GM08714 (cell line): ENCODE results near the gene RTEL1.
"Not testable (repeated sequence)": the region's sequence is repeated elsewhere in the genome, so short reads cannot be mapped to it uniquely, and the experiment has no call there.

ENCODE experiments used
- H3K4me3 ChIP-seq: fragments of 200-500 bp; sonication (Bioruptor generic); 2 replicates; pipeline ENCODE4 v1.5.1; 2014; ENCODE audit warnings: mild to moderate bottlenecking, low read length, inconsistent platforms
- ZNF274 ChIP-seq: IDR thresholded peaks from 2 replicates; pipeline ENCODE4 v1.6.1; 2012; ENCODE audit warnings: mild to moderate bottlenecking, low read depth, low read length

The RTEL1 gene

DNA sequence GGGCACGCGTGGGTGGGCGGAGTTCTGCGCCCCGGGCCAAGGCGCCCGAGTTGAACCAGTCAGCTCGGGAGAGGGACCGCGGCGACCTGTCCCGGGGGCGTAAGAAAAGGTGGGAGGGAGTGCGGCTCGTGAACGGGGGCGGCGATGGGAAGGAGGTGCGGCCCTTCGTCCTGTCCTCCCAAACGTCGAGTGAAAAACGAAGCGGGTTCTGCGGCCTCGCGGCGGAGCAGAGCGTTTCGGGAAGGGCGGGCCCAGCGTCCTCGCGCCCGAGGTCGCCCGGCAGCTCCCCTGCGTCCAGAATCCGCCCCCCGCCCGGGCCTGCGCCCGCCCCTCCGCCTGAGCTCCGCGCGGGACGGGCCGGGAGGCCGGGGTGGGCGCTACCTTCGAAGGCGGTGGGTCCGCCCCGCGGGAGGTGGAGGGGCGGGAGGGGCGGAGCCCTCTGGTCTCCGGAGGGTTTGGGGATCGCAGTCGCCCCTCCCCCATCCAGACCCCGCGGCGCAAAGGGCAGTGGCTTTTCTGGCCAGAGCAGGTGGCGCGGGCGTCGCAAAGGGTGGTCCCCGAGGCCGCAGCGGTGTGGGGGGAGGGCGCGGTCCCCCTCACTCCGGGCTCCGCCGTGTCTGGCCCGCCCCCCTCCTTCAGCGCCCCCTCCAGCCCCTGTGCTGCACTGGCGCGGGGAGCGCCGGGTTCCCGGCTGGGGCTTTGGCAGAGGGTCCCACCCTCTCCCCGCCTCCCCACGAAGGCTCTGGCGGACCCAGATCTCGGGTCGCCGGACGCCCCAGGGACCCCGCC is 5.7 kb upstream of the RTEL1 start:
- no peak for TF ChIP-seq ZNF274
- no peak overlapping the region for H3K4me3 ChIP-seq

DNA sequence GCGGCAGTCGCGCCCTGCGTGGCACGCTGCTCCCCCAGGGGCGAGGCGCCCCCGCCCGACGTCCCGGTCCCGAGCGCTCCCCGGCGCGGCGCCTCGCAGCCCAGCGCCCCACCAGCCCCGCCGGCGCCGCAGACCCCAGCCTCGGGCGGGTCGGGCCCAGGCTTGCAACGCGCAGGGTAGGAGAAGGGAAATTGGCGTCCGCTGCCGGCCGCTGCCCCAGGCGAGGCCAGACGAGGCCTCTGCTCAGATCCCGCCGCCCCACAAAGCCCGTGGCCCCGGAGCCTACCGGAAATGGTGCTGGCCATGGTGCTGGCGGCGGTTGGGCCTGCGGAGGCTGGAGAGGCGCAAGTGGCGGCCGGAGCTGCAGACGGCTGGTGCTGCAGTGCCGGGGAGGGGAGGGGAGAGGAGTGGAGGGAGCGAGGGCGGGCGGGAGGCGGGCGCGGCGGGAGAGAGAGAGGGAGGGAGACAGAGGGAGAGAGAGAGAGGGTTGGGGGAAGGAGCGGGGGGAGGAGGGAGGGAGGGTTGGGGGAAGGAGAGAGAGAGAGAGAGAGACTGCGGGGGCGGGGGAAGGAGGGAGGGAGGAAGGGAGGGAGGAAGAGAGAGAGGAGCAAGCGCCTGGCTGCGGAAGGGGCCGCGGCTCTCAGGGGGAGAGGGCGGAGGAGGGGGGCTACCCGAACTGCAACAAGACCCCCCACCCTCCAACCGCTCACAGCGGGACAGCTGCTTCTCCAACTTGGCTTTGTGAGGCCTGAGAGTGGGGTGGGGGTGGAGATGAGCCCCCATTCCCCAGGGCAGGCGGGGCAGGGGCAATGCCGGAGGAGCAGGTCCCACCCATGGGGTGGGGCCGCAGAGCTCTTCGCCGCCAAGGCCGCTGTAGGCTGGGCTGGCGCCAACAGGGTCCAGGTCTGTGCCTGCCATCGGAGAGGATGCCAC is 4.8 kb upstream of the RTEL1 start, which contains the start of gene STMN3:
STMN3 (minus strand) TSS at position 384 of the 933 bp plus-strand sequence; CDS start at position 305, 79 bp downstream.
- H3K4me3 ChIP-seq, result no peak within 1 kb of the TSS; the same call in 1 of the 2 replicates
- TF ChIP-seq ZNF274, result no peak

DNA sequence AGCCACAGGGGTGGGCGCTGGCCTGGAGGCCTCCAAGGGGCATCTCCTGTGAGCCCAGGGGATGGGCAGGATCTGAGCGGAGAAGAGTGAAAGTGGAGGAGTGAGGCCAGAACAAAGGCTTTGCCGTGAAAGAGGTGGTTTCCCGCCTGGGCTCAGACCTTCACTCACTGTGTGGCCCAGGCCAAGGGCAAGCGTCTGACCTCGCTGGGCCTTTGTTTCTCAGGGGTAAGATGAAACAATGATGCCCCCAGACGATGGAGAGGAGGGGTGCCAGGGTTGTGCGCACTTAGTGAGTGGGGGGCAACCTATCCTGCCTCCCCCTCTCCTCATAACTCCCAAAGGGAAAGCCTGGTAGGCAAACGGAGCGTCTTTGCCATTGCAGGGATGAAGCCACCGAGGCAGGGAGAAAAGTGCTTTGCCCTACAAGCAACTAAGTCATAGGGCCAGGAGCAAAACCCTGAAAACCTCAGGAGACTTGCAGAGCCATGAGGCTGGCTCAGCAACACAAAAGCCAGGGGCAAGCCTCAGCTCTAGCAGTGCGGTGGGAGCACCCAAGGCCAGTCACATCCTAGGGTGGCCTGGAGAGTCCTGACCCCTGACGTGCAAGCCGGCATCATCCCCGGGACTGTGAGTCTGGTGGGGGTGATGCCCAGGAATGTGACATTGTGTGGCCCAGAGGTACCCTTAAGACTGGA is 4.0 kb upstream of the RTEL1 start:
- H3K4me3 ChIP-seq, result no peak overlapping the region; the same call in 1 of the 2 replicates
- no peak for TF ChIP-seq ZNF274

DNA sequence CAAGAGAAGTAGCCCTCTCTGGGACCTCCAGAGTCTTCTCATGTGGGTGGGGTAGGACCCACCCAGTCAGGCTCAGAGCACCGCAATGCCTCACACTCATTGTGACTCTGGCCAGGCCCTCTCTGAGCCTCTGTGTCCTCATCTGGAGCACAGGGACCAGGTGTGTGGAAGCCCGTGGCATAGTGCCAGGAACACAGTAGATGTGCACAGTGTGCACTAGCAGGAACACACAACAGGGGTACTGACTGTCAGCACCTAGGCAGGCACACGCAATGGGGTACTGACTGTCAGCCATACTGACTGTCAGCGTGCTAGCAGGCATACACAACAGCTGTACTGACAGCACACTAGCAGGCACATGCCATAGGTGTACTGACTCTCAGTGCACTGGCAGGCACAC is 2.9 kb upstream of the RTEL1 start:
- no peak for TF ChIP-seq ZNF274
- H3K4me3 ChIP-seq, result no peak overlapping the region

DNA sequence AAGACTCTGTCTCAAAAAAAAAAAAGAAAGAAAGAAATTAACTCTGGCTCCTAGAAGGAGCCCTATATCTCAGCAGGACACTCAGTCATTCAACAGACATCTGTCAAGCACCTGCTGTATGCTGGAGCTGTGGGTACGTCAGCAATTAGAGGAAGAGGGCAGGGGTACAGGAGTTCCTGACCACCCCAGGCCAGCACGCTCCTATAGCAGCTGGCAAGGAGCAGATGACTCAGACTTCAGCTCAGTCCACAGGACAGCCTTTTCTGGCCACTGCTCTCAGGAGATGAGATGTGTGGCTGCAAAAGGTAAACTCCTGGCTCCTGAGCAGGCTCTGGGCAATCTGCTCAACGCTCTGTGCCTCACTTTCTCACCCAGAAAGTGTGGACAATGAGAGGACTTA is 1.7 kb upstream of the RTEL1 start:
- no peak for TF ChIP-seq ZNF274
- no peak overlapping the region for H3K4me3 ChIP-seq

DNA sequence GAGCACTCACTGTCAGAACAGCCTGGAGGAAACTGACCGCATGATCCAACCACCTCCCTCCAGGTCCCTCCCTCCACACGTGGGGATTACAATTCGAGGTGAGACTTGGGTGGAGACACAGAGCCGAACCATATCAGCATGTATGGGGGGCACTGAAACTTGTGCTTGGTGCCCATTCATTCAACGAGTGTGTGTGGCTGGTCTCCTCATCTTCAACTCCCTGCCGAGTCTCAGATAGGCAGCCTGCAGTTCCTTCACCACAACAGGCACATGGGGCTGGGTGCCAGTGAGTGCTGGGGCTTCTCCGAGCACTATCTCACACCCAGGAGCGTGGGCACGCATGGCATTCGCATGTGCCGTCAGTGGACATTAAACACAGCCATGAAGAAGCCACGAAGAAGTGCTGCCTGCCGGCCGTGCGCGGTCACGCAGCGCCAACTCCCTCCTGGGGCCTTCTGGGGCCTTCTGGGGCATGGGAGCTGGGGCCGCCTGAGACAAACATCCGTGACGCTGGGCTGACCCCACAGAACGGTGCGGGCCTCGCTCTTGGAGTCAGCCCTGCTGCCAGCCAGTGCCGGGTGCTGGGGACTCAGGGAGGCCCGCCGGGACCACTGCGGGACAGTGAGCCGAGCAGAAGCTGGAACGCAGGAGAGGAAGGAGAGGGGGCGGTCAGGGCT is 714 bp upstream of the RTEL1 start:
- no peak for TF ChIP-seq ZNF274
- H3K4me3 ChIP-seq, result peak overlapping the region; percentile 82; the same call in 1 of the 2 replicates

DNA sequence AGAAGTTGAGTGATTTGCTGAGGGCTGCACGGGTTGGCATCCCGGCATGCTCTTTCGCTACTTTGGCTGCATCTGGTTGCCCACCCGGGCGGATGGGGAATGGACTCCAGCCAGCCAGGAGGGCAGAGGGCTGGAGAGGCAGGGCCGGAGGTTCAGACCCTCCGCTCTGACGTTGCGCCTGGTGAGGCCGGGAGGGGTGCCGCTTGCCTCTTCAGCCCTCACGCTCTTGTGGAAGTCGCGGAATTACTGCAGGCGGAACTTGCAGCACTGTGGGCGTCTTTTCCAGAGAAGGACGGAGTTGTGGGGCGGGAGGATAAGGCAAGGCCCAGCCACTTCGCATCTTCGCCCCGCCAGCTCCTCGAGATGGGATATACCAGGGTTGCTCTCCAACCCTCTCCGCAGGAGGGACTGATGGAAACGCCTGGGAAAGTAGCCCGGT is 656 bp downstream of the RTEL1 start:
- no peak for TF ChIP-seq ZNF274
- H3K4me3 ChIP-seq, result peak overlapping the region; percentile 82

DNA sequence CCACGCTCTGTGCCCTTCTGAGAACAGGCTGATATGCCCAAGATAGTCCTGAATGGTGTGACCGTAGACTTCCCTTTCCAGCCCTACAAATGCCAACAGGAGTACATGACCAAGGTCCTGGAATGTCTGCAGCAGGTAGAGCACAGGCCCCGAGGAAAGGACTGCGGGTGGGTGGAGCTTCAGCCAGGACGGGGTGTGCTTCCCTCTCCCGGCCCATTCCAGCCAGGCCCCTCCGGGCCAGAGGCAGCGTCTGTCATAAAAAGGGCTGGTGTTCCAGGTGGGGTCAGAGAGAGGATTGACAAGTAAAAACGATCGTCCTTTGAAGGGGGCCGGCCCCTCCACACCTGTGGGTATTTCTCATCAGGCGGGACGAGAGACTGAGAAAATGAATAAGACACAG is 1.3 kb downstream of the RTEL1 start:
- peak overlapping the region; percentile 82; the same call in 1 of the 2 replicates for H3K4me3 ChIP-seq
- TF ChIP-seq ZNF274, result no peak

DNA sequence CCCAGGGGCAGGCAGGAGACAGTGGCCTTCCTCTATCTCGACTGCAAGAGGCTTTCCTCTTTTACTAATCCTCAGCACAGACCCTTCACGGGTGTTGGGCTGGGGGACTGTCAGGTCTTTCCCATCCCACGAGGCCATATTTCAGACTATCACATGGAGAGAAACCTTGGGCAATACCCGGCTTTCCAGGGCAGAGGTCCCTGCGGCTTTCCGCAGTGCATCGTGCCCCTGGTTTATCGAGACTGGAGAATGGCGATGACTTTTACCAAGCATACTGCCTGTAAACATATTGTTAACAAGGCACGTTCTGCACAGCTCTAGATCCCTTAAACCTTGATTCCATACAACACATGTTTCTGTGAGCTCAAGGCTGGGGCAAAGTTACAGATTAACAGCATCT is 2.1 kb downstream of the RTEL1 start:
- not testable (repeated sequence) for H3K4me3 ChIP-seq

DNA sequence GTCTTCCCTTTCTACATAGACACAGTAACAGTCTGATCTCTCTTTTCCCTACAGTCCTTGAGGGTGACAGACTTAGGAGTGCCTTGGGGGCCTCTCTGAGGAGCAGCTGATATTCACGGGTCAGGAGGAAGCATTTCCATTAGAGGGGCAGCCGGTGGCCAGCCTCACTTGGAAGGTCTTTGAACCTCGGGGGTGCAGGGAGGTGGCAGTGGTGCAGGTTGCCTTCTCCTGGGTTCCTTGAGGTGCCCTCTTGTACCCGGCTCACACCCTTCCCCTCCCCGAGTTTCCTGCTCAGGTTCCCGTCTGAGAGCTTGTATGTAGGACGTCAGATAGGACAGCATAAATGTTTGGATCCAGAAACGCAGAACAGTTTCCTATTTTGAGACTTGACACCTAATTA is 2.5 kb downstream of the RTEL1 start:
- no peak for TF ChIP-seq ZNF274
- H3K4me3 ChIP-seq, result no peak overlapping the region

DNA sequence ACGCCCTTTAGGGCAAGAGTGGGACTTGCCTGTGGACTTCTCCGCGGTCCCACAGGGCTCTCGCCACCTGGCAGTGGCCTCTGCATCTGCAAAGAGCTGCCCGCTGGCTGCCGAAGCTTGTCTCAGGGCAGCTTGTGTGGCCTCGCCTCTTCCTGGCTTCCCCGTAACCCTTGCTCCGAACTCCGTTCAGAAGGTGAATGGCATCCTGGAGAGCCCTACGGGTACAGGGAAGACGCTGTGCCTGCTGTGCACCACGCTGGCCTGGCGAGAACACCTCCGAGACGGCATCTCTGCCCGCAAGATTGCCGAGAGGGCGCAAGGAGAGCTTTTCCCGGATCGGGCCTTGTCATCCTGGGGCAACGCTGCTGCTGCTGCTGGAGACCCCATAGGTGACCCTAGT is 3.0 kb downstream of the RTEL1 start:
- TF ChIP-seq ZNF274, result no peak
- no peak overlapping the region for H3K4me3 ChIP-seq

DNA sequence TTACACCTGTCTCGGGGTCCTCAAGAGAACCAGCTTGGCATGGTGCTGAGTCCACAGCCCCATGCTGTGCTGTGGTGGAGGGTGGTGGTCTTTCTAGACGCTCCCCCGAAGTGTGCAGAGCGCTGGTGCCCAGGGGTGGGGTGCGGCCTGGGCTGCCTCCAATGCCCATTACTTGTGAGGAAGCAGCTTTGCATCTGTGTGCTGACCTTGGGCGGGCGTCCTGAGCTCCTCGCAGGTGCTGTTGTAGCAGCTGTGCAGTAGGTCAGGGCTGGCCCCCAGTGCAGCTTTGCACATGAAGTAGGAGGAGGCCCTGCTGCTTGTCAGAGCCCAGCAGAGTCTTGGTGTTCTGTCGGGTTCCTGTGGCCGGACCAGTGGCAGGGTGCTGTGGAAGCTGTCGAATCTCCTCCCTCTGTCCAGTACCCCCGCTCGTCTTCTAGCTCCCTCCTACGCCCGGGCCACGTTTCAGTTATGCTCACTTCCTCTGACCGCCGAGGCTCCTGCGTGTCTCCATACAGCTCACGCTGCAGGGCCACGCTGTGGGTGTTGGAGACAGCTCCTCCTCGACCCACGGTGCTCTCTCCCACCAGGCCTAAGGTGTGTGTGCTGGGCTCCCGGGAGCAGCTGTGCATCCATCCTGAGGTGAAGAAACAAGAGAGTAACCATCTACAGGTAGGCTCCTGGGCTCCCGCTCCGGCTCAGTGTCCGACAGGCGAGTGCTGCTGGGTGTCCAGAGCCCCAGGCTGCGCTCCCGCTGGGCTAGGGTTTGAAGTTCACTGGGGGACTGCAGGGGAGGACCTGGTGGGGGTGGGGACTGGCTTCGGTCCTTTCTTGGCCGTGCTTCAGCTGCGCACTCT is 4.1 kb downstream of the RTEL1 start:
- no peak overlapping the region for H3K4me3 ChIP-seq
- TF ChIP-seq ZNF274, result no peak

DNA sequence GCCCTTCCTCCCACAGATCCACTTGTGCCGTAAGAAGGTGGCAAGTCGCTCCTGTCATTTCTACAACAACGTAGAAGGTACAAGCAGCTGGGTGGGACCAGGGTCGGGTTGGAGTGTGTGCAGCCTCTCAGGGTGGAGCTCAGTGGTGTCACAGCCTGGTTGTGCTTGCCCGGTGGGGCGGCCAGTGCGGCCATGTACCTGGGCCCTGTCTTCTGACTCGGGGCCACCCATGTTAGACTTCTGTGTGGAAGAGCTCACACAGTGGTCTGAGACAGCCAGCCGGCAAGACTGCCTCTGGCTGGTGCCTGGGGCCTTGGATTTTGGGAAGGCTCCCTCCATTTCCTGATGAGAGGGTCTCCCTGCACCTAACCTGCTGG is 4.7 kb downstream of the RTEL1 start:
- H3K4me3 ChIP-seq, result no peak overlapping the region
- no peak for TF ChIP-seq ZNF274
